Calu3 (cell line): ENCODE measurements around the gene SLC12A8. TPM values are rescaled to one million over a fixed set of nuclear protein-coding genes. Genes with fewer than 3 reads are reported as not detected.

Experiments used
- BruUV-seq: library from RNA; stranded (reverse); fragments of 400-500 nt; replicated peaks from 2 replicates; lab custom pipeline; 2021; lab: Mats Ljungman, UMichigan
- CTCF ChIA-PET: fragments of 300-600 bp; sonication (Branson Sonifier 250); formaldehyde crosslinking; loops from one replicate; lab custom pipeline; 2022; ENCODE audit warnings: antibody characterized with exemption; lab: Charles Lee
- DNase-seq: peaks from one replicate; pipeline ENCODE4 v3.0.0; 2022
- H3K27ac Mint-ChIP-seq: one replicate; pipeline ENCODE4 v1.8.0; 2022; ENCODE audit warnings: mixed read lengths; ENCODE audit not compliant: unreplicated experiment
- H3K27me3 Mint-ChIP-seq: one replicate; pipeline ENCODE4 v1.8.0; 2022; ENCODE audit warnings: mixed read lengths; ENCODE audit not compliant: unreplicated experiment
- H3K36me3 Mint-ChIP-seq: one replicate; pipeline ENCODE4 v1.8.0; 2022; ENCODE audit warnings: mild to moderate bottlenecking, moderate library complexity, mixed read lengths; ENCODE audit not compliant: insufficient read depth, unreplicated experiment
- H3K4me1 Mint-ChIP-seq: one replicate; pipeline ENCODE4 v1.8.0; 2022; ENCODE audit warnings: mild to moderate bottlenecking, low read depth, mixed read lengths; ENCODE audit not compliant: unreplicated experiment
- H3K4me3 Mint-ChIP-seq: one replicate; pipeline ENCODE4 v1.8.0; 2022; ENCODE audit warnings: mild to moderate bottlenecking, low read depth, moderate library complexity, mixed read lengths; ENCODE audit not compliant: unreplicated experiment
- H3K9me3 Mint-ChIP-seq: one replicate; pipeline ENCODE4 v1.8.0; 2022; ENCODE audit warnings: low read depth, mixed read lengths; ENCODE audit not compliant: unreplicated experiment
- CTCF ChIP-seq: fragments of 200-600 bp; IDR thresholded peaks from one replicate; pipeline ENCODE4 v1.8.0; 2022; ENCODE audit warnings: antibody characterized with exemption; ENCODE audit not compliant: unreplicated experiment
- intact Hi-C: fragments of 100-400 bp; cut with micrococcal nuclease; formaldehyde crosslinking; loops from one replicate; pipeline ENCODE4 v1.10.0; 2022; ENCODE audit not compliant: unreplicated experiment
- total RNA-seq: library from RNA; stranded (reverse); gene quantifications from 2 replicates; pipeline ENCODE4 v1.2.3, GENCODE V29; 2022

The SLC12A8 gene
- total RNA-seq, 1 experiment from 2014 or later = 16.8 TPM

GRCh38 chr3:125102470-125102869 lies 110.1 kb downstream of the SLC12A8 start:
- intact Hi-C loops = no loop called here
- no peaks in the 10 kb centered on the region for H3K36me3 Mint-ChIP-seq
- TF ChIP-seq CTCF = no peak
- H3K4me3 Mint-ChIP-seq = no peak overlapping the region
- no peak overlapping the region for H3K27ac Mint-ChIP-seq
- H3K4me1 Mint-ChIP-seq = no peaks in the 10 kb centered on the region
- no peak for DNase-seq
- peaks cover 3% of the 10 kb centered on the region for H3K9me3 Mint-ChIP-seq
- H3K27me3 Mint-ChIP-seq = no peaks in the 10 kb centered on the region
- no TSS peak for BruUV-seq
- CTCF ChIA-PET = interaction anchor here (0.7 kb wide), 1 partner anchor 27 kb away, joined by 3 read pairs; no protein-coding TSS in a partner anchor

DNA sequence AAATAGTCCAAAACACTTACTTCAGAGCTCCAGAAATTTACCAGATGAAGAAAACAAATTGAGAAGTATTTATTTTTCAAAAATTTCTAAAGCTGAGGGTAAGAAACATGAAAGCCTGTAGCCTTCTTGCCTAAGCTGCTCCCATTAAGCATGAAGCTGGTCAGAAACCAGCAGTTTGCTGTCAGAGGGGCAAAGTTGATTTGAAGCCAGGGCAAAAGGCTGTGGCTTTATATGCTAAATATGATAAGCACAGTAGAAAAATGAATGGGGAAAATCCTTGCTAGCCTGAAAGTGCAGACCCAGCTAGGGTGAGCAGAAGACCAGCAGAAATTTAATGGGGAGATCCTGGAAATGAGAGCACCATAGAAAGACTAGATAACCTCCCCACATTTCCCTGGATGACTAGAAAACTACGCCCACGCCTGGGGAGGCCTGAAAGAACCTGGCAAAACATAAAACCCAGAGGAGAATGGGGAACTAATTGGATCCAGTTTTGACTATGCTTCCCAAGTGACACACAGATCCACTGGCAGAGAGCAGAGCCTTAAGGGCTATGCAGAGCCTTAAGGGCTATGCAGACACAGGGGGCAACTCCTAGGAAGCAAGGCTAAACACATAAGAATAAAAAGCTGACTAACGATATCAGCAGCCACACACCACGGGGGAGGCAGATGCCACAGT lies 113.8 kb downstream of the SLC12A8 start:
- DNase-seq = no peak
- no peak for TF ChIP-seq CTCF
- Mint-ChIP-seq H3K9me3 (no peaks in the 10 kb centered on the region), H3K36me3 (no peaks in the 10 kb centered on the region), H3K27me3 (no peaks in the 10 kb centered on the region), H3K4me1 (no peaks in the 10 kb centered on the region), H3K4me3 (no peak overlapping the region), H3K27ac (no peak overlapping the region)
- intact Hi-C loops = no loop called here
- BruUV-seq = no TSS peak
- CTCF ChIA-PET = no interaction called here

DNA sequence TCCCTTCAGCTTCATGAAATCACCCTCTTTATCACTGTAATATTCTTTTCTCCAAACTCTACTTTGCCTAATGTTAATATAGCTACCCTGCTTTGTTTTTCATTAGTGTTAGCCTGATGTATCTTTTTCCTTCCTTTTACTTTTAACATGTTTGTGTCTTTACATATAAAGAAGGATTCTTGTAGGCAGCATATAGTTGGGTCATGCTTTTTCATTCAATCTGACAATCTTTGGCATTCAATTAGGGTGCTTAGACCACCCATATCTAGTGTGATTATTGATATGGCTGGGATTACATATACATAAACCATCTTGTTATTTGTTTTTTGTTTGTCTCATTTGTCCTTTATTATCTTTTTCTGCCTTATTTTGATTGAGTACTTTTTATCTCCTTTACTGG lies 121.9 kb downstream of the SLC12A8 start:
- Mint-ChIP-seq H3K4me3 (no peak overlapping the region), H3K36me3 (no peaks in the 10 kb centered on the region), H3K27me3 (no peaks in the 10 kb centered on the region), H3K4me1 (no peaks in the 10 kb centered on the region), H3K9me3 (no peaks in the 10 kb centered on the region), H3K27ac (no peak overlapping the region)
- TF ChIP-seq CTCF = no peak
- intact Hi-C loops = no loop called here
- BruUV-seq = no TSS peak
- DNase-seq = no peak
- CTCF ChIA-PET = no interaction called here

DNA sequence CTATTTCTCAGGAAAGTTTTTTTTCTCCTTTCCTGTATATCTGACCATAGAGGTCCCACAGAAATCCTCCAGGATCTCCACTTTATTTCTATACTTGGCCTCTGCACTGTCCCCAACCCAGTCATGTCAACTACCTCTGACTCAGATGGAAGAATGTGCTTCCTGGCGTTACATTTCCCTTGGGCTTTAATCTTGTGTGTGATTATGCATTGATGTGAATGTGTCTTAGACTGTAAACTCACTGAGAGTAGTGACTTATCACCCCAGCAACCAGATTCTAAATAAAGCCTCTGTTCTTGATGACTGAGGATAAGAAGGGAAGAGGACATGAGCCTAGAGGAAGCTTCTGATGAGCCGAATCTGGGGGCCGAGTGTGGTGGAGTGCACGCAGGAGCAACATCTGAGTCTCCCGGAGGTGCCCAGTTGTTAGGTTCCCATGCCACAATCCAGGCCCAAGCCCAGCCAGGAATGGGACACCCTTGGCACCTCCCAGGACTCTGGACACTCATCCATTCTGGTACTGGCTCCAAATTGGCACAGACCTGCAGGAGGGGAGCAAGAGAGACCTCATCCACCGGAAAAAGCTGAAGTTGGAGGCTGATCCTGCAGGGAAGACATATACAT lies 124.7 kb downstream of the SLC12A8 start:
- H3K36me3 Mint-ChIP-seq = no peaks in the 10 kb centered on the region
- no peak overlapping the region for H3K4me3 Mint-ChIP-seq
- TF ChIP-seq CTCF = no peak
- intact Hi-C loops = no loop called here
- H3K4me1 Mint-ChIP-seq = no peaks in the 10 kb centered on the region
- H3K27me3 Mint-ChIP-seq = no peaks in the 10 kb centered on the region
- H3K9me3 Mint-ChIP-seq = no peaks in the 10 kb centered on the region
- no peak for DNase-seq
- H3K27ac Mint-ChIP-seq = no peak overlapping the region
- CTCF ChIA-PET = no interaction called here
- BruUV-seq = no TSS peak
